Trophoblast cell (in vitro differentiated cells and primary cell): Measurements from ENCODE around the gene HTR5A.

Source experiments
- DNase-seq, 2 donors: peaks; one replicate each; pipeline ENCODE4 v3.0.0-alpha.2; 2016
- H2AFZ ChIP-seq: 2 replicates; pipeline ENCODE4 v1.6.1; 2013; ENCODE audit warnings: low read length, moderate library complexity, mild to moderate bottlenecking; ENCODE audit not compliant: insufficient read depth, poor library complexity
- H2AK5ac ChIP-seq: 2 replicates; pipeline ENCODE4 v1.6.1; 2013; ENCODE audit warnings: mild to moderate bottlenecking, low read length
- H2BK120ac ChIP-seq: 2 replicates; pipeline ENCODE4 v1.6.1; 2013; ENCODE audit warnings: low read length, mild to moderate bottlenecking, moderate library complexity; ENCODE audit not compliant: insufficient read depth, poor library complexity
- H2BK12ac ChIP-seq: 2 replicates; pipeline ENCODE4 v1.6.1; 2013; ENCODE audit warnings: mild to moderate bottlenecking, low read length, moderate library complexity
- H2BK5ac ChIP-seq: 2 replicates; pipeline ENCODE4 v1.6.1; 2013; ENCODE audit warnings: low read length, low read depth, moderate library complexity, mild to moderate bottlenecking; ENCODE audit not compliant: poor library complexity
- H3K14ac ChIP-seq: 2 replicates; pipeline ENCODE4 v1.6.1; 2013; ENCODE audit warnings: mild to moderate bottlenecking, low read length
- H3K18ac ChIP-seq: 2 replicates; pipeline ENCODE4 v1.6.1; 2013; ENCODE audit warnings: mild to moderate bottlenecking, low read length
- H3K23ac ChIP-seq: 2 replicates; pipeline ENCODE4 v1.6.1; 2013; ENCODE audit warnings: low read length
- H3K27ac ChIP-seq: 2 replicates; pipeline ENCODE4 v1.5.1; 2013; ENCODE audit warnings: low read depth, mild to moderate bottlenecking, inconsistent platforms, low read length, moderate library complexity
- H3K27me3 ChIP-seq: 2 replicates; pipeline ENCODE4 v1.6.1; 2013; ENCODE audit warnings: inconsistent platforms, mild to moderate bottlenecking, low read length, moderate library complexity; ENCODE audit not compliant: insufficient read depth
- H3K36me3 ChIP-seq, 2 experiments: 1 replicate in 1 of 2; 2 replicates in 1 of 2; pipeline ENCODE4 v1.6.1; 2013; ENCODE audit warnings: low read length in 2 of 2, mild to moderate bottlenecking in 2 of 2, moderate library complexity in 1 of 2; ENCODE audit not compliant: insufficient read depth in 2 of 2, control insufficient read depth in 1 of 2
- H3K4ac ChIP-seq: 2 replicates; pipeline ENCODE4 v1.6.1; 2013; ENCODE audit warnings: low read depth, mild to moderate bottlenecking, low read length, moderate library complexity
- H3K4me1 ChIP-seq, 2 experiments: 1 replicate in 1 of 2; 2 replicates in 1 of 2; pipeline ENCODE4 v1.6.1; 2013; ENCODE audit warnings: low read length in 2 of 2, mild to moderate bottlenecking in 2 of 2, moderate library complexity in 1 of 2; ENCODE audit not compliant: insufficient read depth in 2 of 2, control insufficient read depth in 1 of 2
- H3K4me2 ChIP-seq: 2 replicates; pipeline ENCODE4 v1.6.1; 2013; ENCODE audit warnings: inconsistent platforms, mild to moderate bottlenecking, low read length, moderate library complexity
- H3K4me3 ChIP-seq: 2 replicates; pipeline ENCODE4 v1.5.1; 2013; ENCODE audit warnings: mild to moderate bottlenecking, low read depth, low read length, inconsistent platforms
- H3K79me1 ChIP-seq: one replicate; pipeline ENCODE4 v1.6.1; 2013; ENCODE audit warnings: low read length
- H3K79me2 ChIP-seq: 2 replicates; pipeline ENCODE4 v1.6.1; 2013; ENCODE audit warnings: low read length, mild to moderate bottlenecking; ENCODE audit not compliant: control insufficient read depth, insufficient read depth, poor library complexity
- H3K9ac ChIP-seq: 2 replicates; pipeline ENCODE4 v1.6.1; 2013; ENCODE audit warnings: mild to moderate bottlenecking, low read length
- H3K9me3 ChIP-seq: 2 replicates; pipeline ENCODE4 v1.6.1; 2013; ENCODE audit warnings: low read depth, mild to moderate bottlenecking, control low read depth, inconsistent platforms, low read length; ENCODE audit not compliant: insufficient read depth
- H4K12ac ChIP-seq: 2 replicates; pipeline ENCODE4 v1.6.1; 2013; ENCODE audit warnings: low read depth, mild to moderate bottlenecking, low read length, moderate library complexity
- H4K8ac ChIP-seq: 2 replicates; pipeline ENCODE4 v1.6.1; 2013; ENCODE audit warnings: low read depth, mild to moderate bottlenecking, low read length, moderate library complexity
- H4K91ac ChIP-seq: one replicate; pipeline ENCODE4 v1.6.1; 2013; ENCODE audit warnings: low read depth, mild to moderate bottlenecking, low read length, moderate library complexity
- WGBS: extraction: QIAGEN DNeasy Blood & Tissue Kit; methylation state at CpG from one replicate; pipeline ENCODE4 v1.1.7; 2013; ENCODE audit warnings: missing lambda C conversion rate; ENCODE audit not compliant: insufficient read length, insufficient coverage; ENCODE audit errors: extremely low coverage; 5-methylcytosine and 5-hydroxymethylcytosine counted together

HTR5A gene

GRCh38 chr7:155129789-155130188, 59.7 kb downstream of the HTR5A start:
- Histone ChIP-seq H3K9ac (no peak overlapping the region), H3K27ac (no peak overlapping the region), H3K36me3 (no peaks in the 10 kb centered on the region), H3K79me1 (no peaks in the 10 kb centered on the region), H3K4ac (no peak overlapping the region), H3K14ac (no peak overlapping the region), H4K8ac (no peak overlapping the region), H3K4me3 (no peak overlapping the region), H2BK120ac (no peak overlapping the region), H3K9me3 (peaks cover 10% of the 10 kb centered on the region), H2AK5ac (no peak overlapping the region), H4K91ac (no peak overlapping the region), H3K23ac (no peak overlapping the region), H2BK5ac (no peak overlapping the region), H3K79me2 (no peaks in the 10 kb centered on the region), H2BK12ac (no peak overlapping the region), H3K18ac (no peak overlapping the region), H4K12ac (no peak overlapping the region), H3K4me2 (no peak overlapping the region), H3K4me1 (no peaks in the 10 kb centered on the region), H2AFZ (no peak overlapping the region), H3K27me3 (no peaks in the 10 kb centered on the region)
- DNase-seq, result no peak
- no CpG with 5 or more reads among the region's 7 CpGs for WGBS

GRCh38 chr7:155130493-155130892, 60.4 kb downstream of the HTR5A start:
- no peak overlapping the region for H2BK5ac ChIP-seq
- no peak overlapping the region for H2AK5ac ChIP-seq
- H4K91ac ChIP-seq, result no peak overlapping the region
- H3K36me3 ChIP-seq, result no peaks in the 10 kb centered on the region
- no peak overlapping the region for H3K27ac ChIP-seq
- no CpG with 5 or more reads among the region's 14 CpGs for WGBS
- no peak overlapping the region for H3K4me2 ChIP-seq
- no peak overlapping the region for H3K4ac ChIP-seq
- no peak overlapping the region for H3K14ac ChIP-seq
- H3K27me3 ChIP-seq, result no peaks in the 10 kb centered on the region
- no peak overlapping the region for H2AFZ ChIP-seq
- no peak overlapping the region for H4K12ac ChIP-seq
- no peak overlapping the region for H4K8ac ChIP-seq
- H3K23ac ChIP-seq, result no peak overlapping the region
- peak overlapping the region; percentile 2 for H3K4me3 ChIP-seq
- H3K18ac ChIP-seq, result no peak overlapping the region
- no peak overlapping the region for H2BK12ac ChIP-seq
- no peaks in the 10 kb centered on the region for H3K4me1 ChIP-seq
- no peak overlapping the region for H2BK120ac ChIP-seq
- no peak for DNase-seq
- H3K9me3 ChIP-seq, result peaks cover 5% of the 10 kb centered on the region
- H3K79me2 ChIP-seq, result no peaks in the 10 kb centered on the region
- H3K79me1 ChIP-seq, result no peaks in the 10 kb centered on the region
- no peak overlapping the region for H3K9ac ChIP-seq

GRCh38 chr7:155131090-155131489, 61.0 kb downstream of the HTR5A start:
- Histone ChIP-seq H2BK12ac (no peak overlapping the region), H3K23ac (no peak overlapping the region), H4K8ac (no peak overlapping the region), H2AK5ac (no peak overlapping the region), H2AFZ (no peak overlapping the region), H3K4me2 (no peak overlapping the region), H2BK120ac (no peak overlapping the region), H3K9me3 (peaks cover 5% of the 10 kb centered on the region), H3K79me2 (no peaks in the 10 kb centered on the region), H3K79me1 (no peaks in the 10 kb centered on the region), H3K4me3 (no peak overlapping the region), H3K4me1 (no peaks in the 10 kb centered on the region), H3K27ac (no peak overlapping the region), H3K4ac (no peak overlapping the region), H3K18ac (no peak overlapping the region), H3K14ac (no peak overlapping the region), H3K9ac (no peak overlapping the region), H4K91ac (no peak overlapping the region), H2BK5ac (no peak overlapping the region), H3K27me3 (no peaks in the 10 kb centered on the region), H3K36me3 (no peaks in the 10 kb centered on the region), H4K12ac (no peak overlapping the region)
- DNase-seq, result no peak
- no CpG with 5 or more reads among the region's 13 CpGs for WGBS

GRCh38 chr7:155132431-155132830, 62.3 kb downstream of the HTR5A start:
- DNase-seq, result no peak
- no peaks in the 10 kb centered on the region for H3K36me3 ChIP-seq
- no peak overlapping the region for H3K27ac ChIP-seq
- no peak overlapping the region for H2AK5ac ChIP-seq
- H2AFZ ChIP-seq, result no peak overlapping the region
- H3K4me2 ChIP-seq, result no peak overlapping the region
- no peak overlapping the region for H3K18ac ChIP-seq
- no peak overlapping the region for H3K4ac ChIP-seq
- H2BK12ac ChIP-seq, result no peak overlapping the region
- H2BK120ac ChIP-seq, result no peak overlapping the region
- no peak overlapping the region for H4K91ac ChIP-seq
- no peak overlapping the region for H3K23ac ChIP-seq
- no peaks in the 10 kb centered on the region for H3K79me1 ChIP-seq
- no peak overlapping the region for H3K14ac ChIP-seq
- no peaks in the 10 kb centered on the region for H3K4me1 ChIP-seq
- no peaks in the 10 kb centered on the region for H3K79me2 ChIP-seq
- peaks cover 5% of the 10 kb centered on the region for H3K9me3 ChIP-seq
- H4K12ac ChIP-seq, result no peak overlapping the region
- H2BK5ac ChIP-seq, result no peak overlapping the region
- no peak overlapping the region for H4K8ac ChIP-seq
- no CpG with 5 or more reads among the region's 9 CpGs for WGBS
- no peak overlapping the region for H3K4me3 ChIP-seq
- no peak overlapping the region for H3K9ac ChIP-seq
- H3K27me3 ChIP-seq, result no peaks in the 10 kb centered on the region
